Left hindlimb (tissue), 1 donor: Measurements from ENCODE around the gene P2RX6.
"Not testable (repeated sequence)": the region's sequence is repeated elsewhere in the genome, so short reads cannot be mapped to it uniquely, and the experiment has no call there.

Experiments
- DNase-seq: peaks from one replicate; pipeline ENCODE4 v3.0.0-alpha.2; 2018

P2RX6 gene

GRCh38 chr22:21055880-21056319 is 40.9 kb downstream of the P2RX6 start:
- DNase-seq, result no peak

- DNase-seq, result not testable (repeated sequence)
Observed at GRCh38 chr22:21060363-21060762, 45.4 kb downstream of the P2RX6 start.

- not testable (repeated sequence) for DNase-seq
Observed at GRCh38 chr22:21061660-21062321, 46.8 kb downstream of the P2RX6 start.

GRCh38 chr22:21064425-21064824 is 49.5 kb downstream of the P2RX6 start:
- DNase-seq, result not testable (repeated sequence)

- DNase-seq, result no peak
Observed at GRCh38 chr22:21064917-21065864, 50.2 kb downstream of the P2RX6 start.

- no peak for DNase-seq
Observed at GRCh38 chr22:21067075-21067900, 52.3 kb downstream of the P2RX6 start.

- no peak for DNase-seq
Observed at GRCh38 chr22:21067901-21068680, 53.1 kb downstream of the P2RX6 start.

- no peak for DNase-seq
Observed at GRCh38 chr22:21068681-21069276, 53.8 kb downstream of the P2RX6 start.

- no peak for DNase-seq
Observed at GRCh38 chr22:21069375-21069774, 54.4 kb downstream of the P2RX6 start.

- DNase-seq, result no peak
Observed at GRCh38 chr22:21070690-21071615, 56.0 kb downstream of the P2RX6 start.

GRCh38 chr22:21071796-21072195 is 56.8 kb downstream of the P2RX6 start:
- not testable (repeated sequence) for DNase-seq

- DNase-seq, result no peak
Observed at GRCh38 chr22:21073023-21073422, 58.1 kb downstream of the P2RX6 start.

- no peak for DNase-seq
Observed at GRCh38 chr22:21073482-21073881, 58.5 kb downstream of the P2RX6 start.

GRCh38 chr22:21074102-21074715 is 59.2 kb downstream of the P2RX6 start:
- DNase-seq, result no peak

GRCh38 chr22:21075516-21076138 is 60.7 kb downstream of the P2RX6 start:
- DNase-seq, result no peak

GRCh38 chr22:21076912-21077625 is 62.1 kb downstream of the P2RX6 start:
- no peak for DNase-seq
